Smooth muscle cell of the pulmonary artery (primary cell): Measurements from ENCODE around the gene F8. TPM values are rescaled to one million over a fixed set of nuclear protein-coding genes. Genes with fewer than 3 reads are reported as not detected.

Experiments
- total RNA-seq: library from RNA; depleted of rRNA; stranded (reverse); fragments of >200 nt; gene quantifications from 2 replicates; pipeline ENCODE4 v1.2.3, GENCODE V29; 2014

The F8 gene
- 4.0 and 4.8 TPM in 2 replicates for total RNA-seq

GRCh38 chrX:155022585-155022984, at the start of gene F8:
Gene F8, minus strand, starts transcription at chrX:155022723. Its CDS starts 171 bp downstream, at chrX:155022552.

GRCh38 chrX:155070975-155071693, 48.6 kb upstream of the F8 start, which contains the start of the genes BRCC3, CMC4 and MTCP1:
Gene BRCC3, plus strand, starts transcription at chrX:155071508. Its CDS starts 20 bp downstream, at chrX:155071528.
Gene CMC4, minus strand, starts transcription at chrX:155071136. Its CDS starts 7,113 bp downstream, at chrX:155064023.
Gene MTCP1, minus strand, starts transcription at chrX:155071136. Its CDS starts 5,126 bp downstream, at chrX:155066010.

GRCh38 chrX:155026727-155027508, 4.4 kb upstream of the F8 start, which contains the start of gene FUNDC2:
Gene FUNDC2, plus strand, starts transcription at chrX:155026844. Its CDS starts 95 bp downstream, at chrX:155026939.

GRCh38 chrX:154886069-154886788, 136.3 kb downstream of the F8 start, which contains the start of gene F8A1:
Gene F8A1, plus strand, starts transcription at chrX:154886355. Its CDS starts 20 bp downstream, at chrX:154886375.

GRCh38 chrX:154834562-154834961, 188.0 kb downstream of the F8 start, which contains the start of gene SMIM9:
Gene SMIM9, minus strand, starts transcription at chrX:154834662. Its CDS starts 3,806 bp downstream, at chrX:154830856.

GRCh38 chrX:154804957-154805695, 217.4 kb downstream of the F8 start, which contains the start of gene MPP1:
Gene MPP1, minus strand, starts transcription at chrX:154805485. Its CDS starts 112 bp downstream, at chrX:154805373.

Other genes starting within 250 kb of the F8 start
- gene MPP1, start 217.2 kb downstream of the F8 start, total RNA-seq: 15.9 and 16.4 TPM in 2 replicates
- gene SMIM9, start 188.1 kb downstream of the F8 start, total RNA-seq: not detected in 2 replicates
- 4.8 and 6.7 TPM in 2 replicates for gene F8A1, start 136.4 kb downstream of the F8 start, total RNA-seq
- 46.1 and 59.2 TPM in 2 replicates for gene FUNDC2, start 4.1 kb upstream of the F8 start, total RNA-seq
- 11.4 and 14.3 TPM in 2 replicates for gene CMC4, start 48.4 kb upstream of the F8 start, total RNA-seq
- 6.8 and 9.6 TPM in 2 replicates for gene MTCP1, start 48.4 kb upstream of the F8 start, total RNA-seq
- gene BRCC3, start 48.8 kb upstream of the F8 start, total RNA-seq: 14.3 and 16.1 TPM in 2 replicates
- gene VBP1, start 193.7 kb upstream of the F8 start, total RNA-seq: 42.6 and 55.6 TPM in 2 replicates
- gene RAB39B, start 241.8 kb upstream of the F8 start, total RNA-seq: 0.72 and 1.9 TPM in 2 replicates